Activated B cell treated with CpG ODN at 0.5 μM for 24 hours (primary cell): ENCODE results near the gene ARRDC5. TPM values are rescaled to one million over a fixed set of nuclear protein-coding genes. Genes with fewer than 3 reads are reported as not detected.

Experiments used
- ATAC-seq: fragments of 200-7000 bp; cut with Tn5 transposase; one replicate; pipeline ENCODE4 v1.10.0; 2021; ENCODE audit warnings: low read depth, mild to moderate bottlenecking, moderate library complexity
- CTCF ChIA-PET: fragments of 350-600 bp; sonication (Branson Sonifier 250); formaldehyde crosslinking; loops from one replicate; lab custom pipeline; 2021; ENCODE audit warnings: antibody characterized with exemption; lab: Charles Lee
- POLR2A ChIA-PET: fragments of 350-600 bp; sonication (Branson Sonifier 250); formaldehyde crosslinking; loops from one replicate; lab custom pipeline; 2021; ENCODE audit warnings: antibody characterized with exemption; lab: Charles Lee
- DNase-seq: peaks from one replicate; pipeline ENCODE4 v3.0.0; 2022
- H3K27ac Mint-ChIP-seq: one replicate; pipeline ENCODE4 v1.8.0; 2020; ENCODE audit warnings: mixed read lengths
- H3K27me3 Mint-ChIP-seq: one replicate; pipeline ENCODE4 v1.8.0; 2021; ENCODE audit warnings: mixed read lengths
- H3K36me3 Mint-ChIP-seq: one replicate; pipeline ENCODE4 v1.8.0; 2021; ENCODE audit warnings: low read depth, mixed read lengths
- H3K4me1 Mint-ChIP-seq: one replicate; pipeline ENCODE4 v1.8.0; 2021; ENCODE audit warnings: mixed read lengths
- H3K4me3 Mint-ChIP-seq: one replicate; pipeline ENCODE4 v1.8.0; 2020; ENCODE audit warnings: mild to moderate bottlenecking, mixed read lengths
- H3K9me3 Mint-ChIP-seq: one replicate; pipeline ENCODE4 v1.8.0; 2020; ENCODE audit warnings: mixed read lengths
- intact Hi-C: fragments of 100-400 bp; cut with micrococcal nuclease; formaldehyde crosslinking; loops from one replicate; pipeline ENCODE4 v1.15.1; 2024
- total RNA-seq: library from RNA; stranded (reverse); gene quantifications from 2 replicates; pipeline ENCODE4 v1.2.3, GENCODE V29; 2022
- TF ChIP-seq, protein P1 (sequence below): fragments of 200-600 bp; IDR thresholded peaks from one replicate; pipeline ENCODE4 v1.8.0; 2022; ENCODE audit warnings: antibody characterized with exemption, mild to moderate bottlenecking

ARRDC5 gene
- total RNA-seq, 1 donor from 2014 or later, result 4.3 TPM

DNA sequence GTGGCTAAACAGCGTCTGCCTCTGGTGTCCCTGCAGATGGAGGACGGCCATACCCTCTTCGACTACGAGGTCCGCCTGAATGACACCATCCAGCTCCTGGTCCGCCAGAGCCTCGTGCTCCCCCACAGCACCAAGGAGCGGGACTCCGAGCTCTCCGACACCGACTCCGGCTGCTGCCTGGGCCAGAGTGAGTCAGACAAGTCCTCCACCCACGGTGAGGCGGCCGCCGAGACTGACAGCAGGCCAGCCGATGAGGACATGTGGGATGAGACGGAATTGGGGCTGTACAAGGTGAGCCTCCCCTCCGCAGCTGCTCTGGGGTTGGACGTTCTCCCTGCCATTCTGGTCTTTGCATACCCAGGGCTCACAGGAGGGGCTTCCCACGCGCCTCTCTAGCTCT lies 26.5 kb upstream of the ARRDC5 start:
- Mint-ChIP-seq H3K9me3 (no peaks in the 10 kb centered on the region), H3K4me3 (no peak overlapping the region), H3K27ac (no peak overlapping the region), H3K4me1 (peaks cover 10% of the 10 kb centered on the region), H3K27me3 (no peaks in the 10 kb centered on the region), H3K36me3 (no peaks in the 10 kb centered on the region)
- TF ChIP-seq, protein P1, sequence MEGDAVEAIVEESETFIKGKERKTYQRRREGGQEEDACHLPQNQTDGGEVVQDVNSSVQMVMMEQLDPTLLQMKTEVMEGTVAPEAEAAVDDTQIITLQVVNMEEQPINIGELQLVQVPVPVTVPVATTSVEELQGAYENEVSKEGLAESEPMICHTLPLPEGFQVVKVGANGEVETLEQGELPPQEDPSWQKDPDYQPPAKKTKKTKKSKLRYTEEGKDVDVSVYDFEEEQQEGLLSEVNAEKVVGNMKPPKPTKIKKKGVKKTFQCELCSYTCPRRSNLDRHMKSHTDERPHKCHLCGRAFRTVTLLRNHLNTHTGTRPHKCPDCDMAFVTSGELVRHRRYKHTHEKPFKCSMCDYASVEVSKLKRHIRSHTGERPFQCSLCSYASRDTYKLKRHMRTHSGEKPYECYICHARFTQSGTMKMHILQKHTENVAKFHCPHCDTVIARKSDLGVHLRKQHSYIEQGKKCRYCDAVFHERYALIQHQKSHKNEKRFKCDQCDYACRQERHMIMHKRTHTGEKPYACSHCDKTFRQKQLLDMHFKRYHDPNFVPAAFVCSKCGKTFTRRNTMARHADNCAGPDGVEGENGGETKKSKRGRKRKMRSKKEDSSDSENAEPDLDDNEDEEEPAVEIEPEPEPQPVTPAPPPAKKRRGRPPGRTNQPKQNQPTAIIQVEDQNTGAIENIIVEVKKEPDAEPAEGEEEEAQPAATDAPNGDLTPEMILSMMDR, result no peak
- DNase-seq (no peak), ATAC-seq (no peak)
- intact Hi-C loops, result no loop called here
- ChIA-PET POLR2A (interaction anchor here (0.6 kb wide), 1 partner anchor 28 kb away, joined by 3 read pairs; no protein-coding TSS in a partner anchor), CTCF (no interaction called here)

DNA sequence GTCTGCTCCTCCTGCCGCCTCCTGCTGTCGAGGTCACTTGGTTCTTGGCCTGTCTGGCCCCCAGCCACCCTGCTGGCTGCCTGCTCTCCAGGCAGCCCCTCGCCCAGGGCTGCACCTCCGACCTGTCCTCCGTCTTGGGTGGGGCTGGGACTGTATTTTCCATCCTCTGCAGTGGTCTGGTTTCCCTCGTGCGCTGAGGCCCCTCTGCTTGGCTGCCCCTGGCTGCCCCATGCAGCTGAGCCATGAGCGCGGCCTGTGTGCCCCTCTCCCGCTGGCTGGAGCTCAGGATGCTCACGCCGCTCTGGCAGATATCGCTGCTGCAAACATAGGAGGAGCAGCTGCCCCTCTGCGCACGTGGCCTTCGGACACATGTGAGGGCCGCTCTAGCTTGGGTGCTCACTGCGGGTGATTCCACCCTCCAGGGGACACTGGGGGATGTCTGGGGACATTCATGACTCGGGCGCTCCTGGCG lies 20.6 kb upstream of the ARRDC5 start:
- ATAC-seq (no peak), DNase-seq (no peak)
- intact Hi-C loops, result no loop called here
- ChIA-PET CTCF (no interaction called here), POLR2A (no interaction called here)
- TF ChIP-seq, protein P1, result no peak
- H3K27me3 Mint-ChIP-seq, result no peaks in the 10 kb centered on the region
- H3K4me3 Mint-ChIP-seq, result no peak overlapping the region
- H3K9me3 Mint-ChIP-seq, result no peaks in the 10 kb centered on the region
- H3K36me3 Mint-ChIP-seq, result no peaks in the 10 kb centered on the region
- no peaks in the 10 kb centered on the region for H3K4me1 Mint-ChIP-seq
- H3K27ac Mint-ChIP-seq, result no peak overlapping the region

DNA sequence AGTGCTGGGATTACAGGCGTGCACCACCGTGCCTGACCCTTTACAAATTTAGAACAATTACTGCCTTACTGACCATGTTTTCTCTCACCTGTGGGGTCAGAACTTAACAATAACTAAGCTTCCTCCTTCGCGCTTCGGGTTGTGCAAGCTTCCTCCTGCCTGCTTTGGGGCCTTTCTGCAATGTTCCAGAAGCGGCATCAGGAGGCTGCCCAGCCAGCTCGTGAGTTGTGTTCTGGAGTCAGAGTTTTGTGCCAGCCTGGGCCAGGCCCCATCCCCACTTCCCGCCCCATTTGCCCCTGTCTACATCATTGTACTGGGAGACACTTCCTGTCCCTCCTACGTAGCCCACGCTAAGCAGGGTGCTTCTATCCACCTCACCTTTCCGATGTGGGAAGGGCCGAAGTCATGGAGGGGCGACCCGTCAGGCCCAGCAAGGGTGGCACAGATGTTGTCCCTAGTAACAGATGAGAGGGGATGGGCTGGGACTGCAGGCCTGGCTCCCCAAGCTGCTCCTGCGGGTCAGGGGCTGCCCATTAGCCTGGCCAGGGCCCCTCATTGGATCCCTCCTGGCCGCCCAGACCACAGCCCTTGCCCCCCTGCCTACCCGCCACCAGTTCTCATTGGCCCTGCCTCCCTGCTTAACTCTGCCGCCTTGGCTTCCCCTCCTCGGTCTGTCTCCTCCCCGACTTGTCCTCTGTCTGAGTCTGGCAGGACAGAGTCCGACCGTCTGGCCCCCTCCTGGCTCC lies 20.0 kb upstream of the ARRDC5 start:
- no peaks in the 10 kb centered on the region for H3K9me3 Mint-ChIP-seq
- ChIA-PET CTCF (interaction anchor here (0.8 kb wide), 1 partner anchor 108 kb away, joined by 3 read pairs; no protein-coding TSS in a partner anchor), POLR2A (no interaction called here)
- no peak overlapping the region for H3K27ac Mint-ChIP-seq
- ATAC-seq (no peak), DNase-seq (no peak)
- H3K4me3 Mint-ChIP-seq, result no peak overlapping the region
- no peaks in the 10 kb centered on the region for H3K36me3 Mint-ChIP-seq
- no peaks in the 10 kb centered on the region for H3K27me3 Mint-ChIP-seq
- TF ChIP-seq, protein P1, result no peak
- no peaks in the 10 kb centered on the region for H3K4me1 Mint-ChIP-seq
- intact Hi-C loops, result no loop called here

DNA sequence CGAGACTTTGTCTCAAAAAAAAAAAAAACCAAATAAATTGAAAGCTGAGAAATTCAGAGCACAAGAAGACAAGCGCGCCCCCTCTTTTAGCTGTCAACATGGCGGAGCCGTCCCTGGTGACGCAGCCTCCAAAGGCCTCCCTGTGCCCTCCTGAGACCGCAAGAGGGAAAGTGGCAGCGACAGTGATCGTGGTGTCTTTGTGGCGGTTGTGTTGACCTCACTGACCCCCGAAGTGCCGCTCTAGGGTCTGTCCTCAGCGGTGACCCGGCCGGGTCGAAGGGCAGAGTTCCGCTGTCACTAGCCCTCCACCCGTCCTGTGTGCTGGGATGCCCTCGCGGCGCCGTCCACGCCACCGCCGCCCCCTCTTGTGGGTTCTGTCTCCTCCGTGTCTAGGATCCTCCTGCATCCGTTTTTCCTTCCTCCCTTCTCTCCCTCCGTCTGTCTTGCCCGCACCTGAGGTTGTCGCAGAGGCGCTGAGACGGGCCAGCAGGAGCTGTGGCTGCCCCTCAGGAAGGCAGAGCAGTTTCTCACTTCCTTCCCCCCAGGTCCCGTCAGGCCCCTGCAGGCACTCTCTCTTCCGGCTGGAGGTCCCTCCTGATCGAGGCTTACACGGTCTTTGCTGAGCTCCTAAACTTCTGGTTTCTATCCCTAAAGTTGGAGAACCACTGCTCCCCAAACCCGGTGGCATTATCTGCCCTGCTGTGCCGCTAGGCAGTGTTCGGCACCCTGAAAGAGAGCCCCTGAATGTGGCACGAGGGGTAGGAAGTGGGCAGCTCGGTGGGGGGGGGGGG lies 13.8 kb upstream of the ARRDC5 start:
- H3K9me3 Mint-ChIP-seq, result no peaks in the 10 kb centered on the region
- ChIA-PET POLR2A (interaction anchor here (0.5 to 2.7 kb wide), 18 partner anchors 10 to 1566 kb away, joined by 3 to 23 read pairs (median 6); partner anchors contain the start of genes FEM1A, KDM4B and PLIN3), CTCF (interaction anchor here (1.1 to 1.4 kb wide), 4 partner anchors 17 to 115 kb away, joined by 4 to 11 read pairs (median 6); no protein-coding TSS in a partner anchor)
- peak; percentile 55 for DNase-seq
- peak; percentile 75 for ATAC-seq
- peak overlapping the region; percentile 93 for H3K27ac Mint-ChIP-seq
- TF ChIP-seq, protein P1, result no peak
- peaks cover 54% of the 10 kb centered on the region for H3K4me1 Mint-ChIP-seq
- H3K36me3 Mint-ChIP-seq, result peaks cover 3% of the 10 kb centered on the region
- no peaks in the 10 kb centered on the region for H3K27me3 Mint-ChIP-seq
- intact Hi-C loops, result loop anchor here (2.0 kb wide), 1 partner anchor 60 kb away; no protein-coding TSS in a partner anchor
- peak overlapping the region; percentile 98 for H3K4me3 Mint-ChIP-seq
